HFFc6 (cell line): ENCODE measurements around the gene TMEM62. TPM values are rescaled to one million over a fixed set of nuclear protein-coding genes. Genes with fewer than 3 reads are reported as not detected.

Experiments
- DNase-seq: peaks from one replicate; pipeline ENCODE4 v3.0.0-alpha.2; 2018
- H3K27ac Mint-ChIP-seq: 2 replicates; pipeline ENCODE4 v1.8.0; 2020; ENCODE audit warnings: mild to moderate bottlenecking, mixed read lengths
- H3K27me3 Mint-ChIP-seq: 2 replicates; pipeline ENCODE4 v1.8.0; 2021; ENCODE audit warnings: mild to moderate bottlenecking, moderate library complexity, mixed read lengths; ENCODE audit not compliant: insufficient read depth
- H3K36me3 Mint-ChIP-seq: 2 replicates; pipeline ENCODE4 v1.8.0; 2021; ENCODE audit warnings: low read depth, mixed read lengths
- H3K4me1 Mint-ChIP-seq: 2 replicates; pipeline ENCODE4 v1.8.0; 2020; ENCODE audit warnings: low read depth, mixed read lengths
- H3K4me3 Mint-ChIP-seq: 2 replicates; pipeline ENCODE4 v1.8.0; 2020; ENCODE audit warnings: mild to moderate bottlenecking, moderate library complexity, mixed read lengths
- H3K9me3 Mint-ChIP-seq: 2 replicates; pipeline ENCODE4 v1.8.0; 2020; ENCODE audit warnings: mild to moderate bottlenecking, mixed read lengths
- CTCF ChIP-seq: fragments of 200-600 bp; sonication (generic); IDR thresholded peaks from 2 replicates; pipeline ENCODE4 v1.5.0; 2021; ENCODE audit warnings: antibody characterized with exemption, mild to moderate bottlenecking
- long read RNA-seq: library from polyadenylated mRNA; unstranded; transcript quantifications from one replicate; pipeline ENCODE4 v2.0.0, GENCODE V29; 2019
- total RNA-seq, 6 experiments: library from RNA; stranded (reverse); fragmentation: NEBNext Ultra II Directional; extraction: Animal tissue kit (Norgen Biotek cat#: 25700); gene quantifications; 2 replicates in 1 of 6; 3 replicates in 5 of 6; pipeline ENCODE4 v1.2.3, GENCODE V29; 2021

The TMEM62 gene
- 10 to 100 TPM in 4 of 6 experiments, 1 to 10 TPM in 2; 8.2 to 12.1 (median 11.2) TPM for total RNA-seq
- long read RNA-seq, partial matches to known transcripts, result 0 of 8 reads
- long read RNA-seq, other reads (novel, unspliced or antisense), result 4 of 8 reads

- Mint-ChIP-seq H3K4me1 (peaks cover 26% of the 10 kb centered on the region), H3K27ac (peak within 1 kb of the TSS; percentile 88), H3K9me3 (peaks cover 9% of the 10 kb centered on the region), H3K36me3 (peaks cover 11% of the 10 kb centered on the region), H3K4me3 (peak within 1 kb of the TSS; percentile 93), H3K27me3 (no peaks in the 10 kb centered on the region)
- peak; percentile 39 for DNase-seq
- no peak for TF ChIP-seq CTCF
Observed at GRCh38 chr15:43133430-43134156, at the start of gene TMEM62. Gene TMEM62 (plus strand): TSS chr15:43133586. CDS start chr15:43133803, 217 bp downstream.

GRCh38 chr15:43085921-43086320, 47.5 kb upstream of the TMEM62 start:
- no peak for DNase-seq
- H3K4me3 Mint-ChIP-seq, result peak overlapping the region; percentile 41
- H3K27me3 Mint-ChIP-seq, result no peaks in the 10 kb centered on the region; the same call in 1 of the 2 replicates
- peaks cover 29% of the 10 kb centered on the region for H3K4me1 Mint-ChIP-seq
- no peaks in the 10 kb centered on the region for H3K9me3 Mint-ChIP-seq
- no peak for TF ChIP-seq CTCF
- peaks cover 17% of the 10 kb centered on the region for H3K36me3 Mint-ChIP-seq
- peak overlapping the region; percentile 57; the same call in 1 of the 2 replicates for H3K27ac Mint-ChIP-seq

GRCh38 chr15:43086551-43086950, 46.8 kb upstream of the TMEM62 start:
- H3K27ac Mint-ChIP-seq, result peak overlapping the region; percentile 57
- H3K27me3 Mint-ChIP-seq, result no peaks in the 10 kb centered on the region; the same call in 1 of the 2 replicates
- peak; percentile 18 for DNase-seq
- peaks cover 29% of the 10 kb centered on the region for H3K4me1 Mint-ChIP-seq
- peaks cover 17% of the 10 kb centered on the region for H3K36me3 Mint-ChIP-seq
- no peak for TF ChIP-seq CTCF
- peak overlapping the region; percentile 41 for H3K4me3 Mint-ChIP-seq
- no peaks in the 10 kb centered on the region for H3K9me3 Mint-ChIP-seq

- Mint-ChIP-seq H3K9me3 (no peaks in the 10 kb centered on the region), H3K4me3 (no peak overlapping the region), H3K27me3 (no peaks in the 10 kb centered on the region; the same call in 1 of the 2 replicates), H3K36me3 (peaks cover 17% of the 10 kb centered on the region), H3K27ac (0 out of 2 replicates have a peak overlapping the region, but pooled peaks have one; percentile 2), H3K4me1 (peaks cover 50% of the 10 kb centered on the region)
- DNase-seq, result no peak
- no peak for TF ChIP-seq CTCF
Observed at GRCh38 chr15:43091859-43092258, 41.5 kb upstream of the TMEM62 start.

- Mint-ChIP-seq H3K27ac (peak overlapping the region; percentile 71), H3K4me1 (peaks cover 54% of the 10 kb centered on the region), H3K4me3 (no peak overlapping the region)
Observed at GRCh38 chr15:43093026-43093425, 40.4 kb upstream of the TMEM62 start.

More at GRCh38 chr15:43093026-43093425, 40.4 kb upstream of the TMEM62 start:
- peaks cover 23% of the 10 kb centered on the region for H3K36me3 Mint-ChIP-seq
- H3K9me3 Mint-ChIP-seq, result no peaks in the 10 kb centered on the region
- DNase-seq, result peak; percentile 35
- no peaks in the 10 kb centered on the region; the same call in 1 of the 2 replicates for H3K27me3 Mint-ChIP-seq
- no peak for TF ChIP-seq CTCF
